K562 (cell line): ENCODE measurements around the gene ADPRH. TPM values are rescaled to one million over a fixed set of nuclear protein-coding genes. Genes with fewer than 3 reads are reported as not detected.

Source experiments
- ATAC-seq: fragments of 200-7000 bp; cut with Tn5 transposase; 3 replicates; pipeline ENCODE4 v1.9.1; 2020; ENCODE audit warnings: moderate library complexity
- BruUV-seq: library from RNA; stranded (reverse); fragments of 400-500 nt; replicated peaks from 2 replicates; lab custom pipeline; 2021; lab: Mats Ljungman, UMichigan
- CTCF ChIA-PET: fragments of 300-600 bp; formaldehyde crosslinking; extraction: SDS; loops from one replicate; lab custom pipeline; 2021; ENCODE audit warnings: low intra/inter-chr PET ratio; lab: Yijun Ruan, JAX
- POLR2A ChIA-PET: fragments of 300-600, 350-650 bp; sonication (Branson Sonifier 250); formaldehyde crosslinking; extraction: SDS; loops from one replicate; lab custom pipeline; 2021; ENCODE audit warnings: antibody characterized with exemption, inconsistent platforms; lab: Yijun Ruan, JAX
- DNase-seq, 4 experiments: peaks; one replicate each; pipeline versions ENCODE4 v3.0.0 to v3.0.0-alpha.2; 2011 to 2018; ENCODE audit warnings: low spot score in 3 of 4, mixed read lengths in 3 of 4; ENCODE audit errors: extremely low read depth in 1 of 4
- FAIRE-seq: peaks from 2 replicates; lab custom pipeline; 2011; peaks lifted over from hg19 to GRCh38; lab: Jason Lieb, UNC
- H2AFZ ChIP-seq: 2 replicates; pipeline ENCODE4 v1.6.0; 2011; ENCODE audit warnings: low read depth, low read length, control low read depth, inconsistent platforms
- H3K27ac ChIP-seq: fragments of 200-600 bp; 3 replicates; pipeline ENCODE4 v1.8.0; 2011; ENCODE audit warnings: low read depth, mild to moderate bottlenecking, control low read depth, inconsistent platforms, low read length, moderate library complexity, mixed read lengths; ENCODE audit errors: extremely low read depth
- H3K27me3 ChIP-seq, 2 experiments: fragments of 300-600 bp in 1 of 2; 2 replicates in 1 of 2; 3 replicates in 1 of 2; pipeline versions ENCODE4 v1.6.0 to v1.8.0; 2011; ENCODE audit warnings: inconsistent platforms in 2 of 2, low read length in 2 of 2, mild to moderate bottlenecking in 1 of 2, mixed read lengths in 1 of 2, moderate library complexity in 1 of 2; ENCODE audit not compliant: control insufficient read depth in 2 of 2, insufficient read depth in 2 of 2
- H3K36me3 ChIP-seq: fragments of 300-600 bp; 3 replicates; pipeline ENCODE4 v1.8.0; 2011; ENCODE audit warnings: mild to moderate bottlenecking, low read length, inconsistent platforms; ENCODE audit not compliant: control insufficient read depth, insufficient read depth
- H3K4me1 ChIP-seq, 2 experiments: fragments of 200-600 bp in 1 of 2; replicated peaks in 1 of 2; 2 replicates in 1 of 2; 3 replicates in 1 of 2; pipeline versions ENCODE4 v1.5.1 to v1.8.0; 2011; ENCODE audit warnings: inconsistent platforms in 2 of 2, low read length in 2 of 2, mild to moderate bottlenecking in 1 of 2, mixed read lengths in 1 of 2, moderate library complexity in 1 of 2; ENCODE audit not compliant: control insufficient read depth in 2 of 2, insufficient read depth in 2 of 2
- H3K4me2 ChIP-seq: 2 replicates; pipeline ENCODE4 v1.6.1; 2011; ENCODE audit warnings: low read length, control low read depth, inconsistent platforms, mixed read lengths; ENCODE audit not compliant: insufficient read depth
- H3K4me3 ChIP-seq: fragments of 200-600 bp; sonication (generic), shearing (Covaris generic); 2 replicates; pipeline ENCODE4 v1.5.1; 2016; ENCODE audit warnings: control low read depth, inconsistent platforms
- H3K79me2 ChIP-seq: fragments of 200-600 bp; 3 replicates; pipeline ENCODE4 v1.8.0; 2011; ENCODE audit warnings: low read length, inconsistent platforms; ENCODE audit not compliant: control insufficient read depth, insufficient read depth
- H3K9ac ChIP-seq, 2 experiments: 2 replicates each; pipeline versions ENCODE4 v1.6.0 to v1.6.1; 2011; ENCODE audit warnings: low read depth in 2 of 2, low read length in 2 of 2, control low read depth in 1 of 2, inconsistent platforms in 1 of 2, mild to moderate bottlenecking in 1 of 2, mixed read lengths in 1 of 2; ENCODE audit not compliant: insufficient read depth in 1 of 2
- H3K9me1 ChIP-seq: one replicate; pipeline ENCODE4 v1.6.0; 2011; ENCODE audit warnings: inconsistent platforms, mild to moderate bottlenecking, low read length, moderate library complexity; ENCODE audit not compliant: control insufficient read depth, insufficient read depth
- H3K9me3 ChIP-seq: replicated peaks from 2 replicates; pipeline ENCODE4 v1.5.1; 2011; ENCODE audit warnings: low read depth, low read length, inconsistent platforms; ENCODE audit not compliant: control insufficient read depth, insufficient read depth
- H4K20me1 ChIP-seq: replicated peaks from 2 replicates; pipeline ENCODE4 v1.6.1; 2011; ENCODE audit warnings: low read length, inconsistent platforms, mixed read lengths; ENCODE audit not compliant: control insufficient read depth, insufficient read depth
- BCL6 ChIP-seq: fragments of 250-450 bp; sonication (Bioruptor Pico); IDR thresholded peaks from 2 replicates; pipeline ENCODE4 v1.4.0; 2020
- CBFA2T3 ChIP-seq: fragments of 450-650 bp; IDR thresholded peaks from 2 replicates; pipeline ENCODE4 v1.6.1; 2017
- FOXA3 ChIP-seq, 2 experiments: fragments of 450-650 bp in 1 of 2; sonication (generic) in 1 of 2; formaldehyde crosslinking; IDR thresholded peaks in 1 of 2; conservative IDR thresholded peaks in 1 of 2; 2 replicates each; pipeline versions ENCODE4 v1.4.0 to v1.8.0; 2020 to 2022; ENCODE audit warnings: mild to moderate bottlenecking in 2 of 2, missing genetic modification reagents in 1 of 2
- HINFP ChIP-seq: fragments of 450-650 bp; conservative IDR thresholded peaks from 2 replicates; pipeline ENCODE4 v1.6.1; 2016; ENCODE audit warnings: missing genetic modification characterization, low read depth, mild to moderate bottlenecking, control low read depth, missing compliant biosample characterization
- PHF8 ChIP-seq: fragments of 200-600 bp; sonication (generic); IDR thresholded peaks from 2 replicates; pipeline ENCODE4 v1.6.1; 2012; ENCODE audit warnings: mixed run types, mild to moderate bottlenecking, inconsistent platforms, low read length, moderate library complexity, borderline replicate concordance
- RBM39 ChIP-seq: fragments of 200-400 bp; formaldehyde crosslinking; optimal IDR thresholded peaks from 2 replicates; pipeline ENCODE3; 2018; ENCODE audit warnings: low read depth, low read length
- RCOR1 ChIP-seq, 2 experiments: IDR thresholded peaks; 2 replicates each; pipeline ENCODE4 v1.6.1; 2012; ENCODE audit warnings: low read depth in 2 of 2, low read length in 2 of 2, borderline replicate concordance in 1 of 2, improper control_type of control experiment in 1 of 2
- RREB1 ChIP-seq: fragments of 250-450 bp; sonication (Bioruptor Pico); IDR thresholded peaks from 2 replicates; pipeline ENCODE4 v1.4.0; 2020
- SNIP1 ChIP-seq: fragments of 450-650 bp; IDR thresholded peaks from 2 replicates; pipeline ENCODE4 v1.7.1; 2017; ENCODE audit warnings: low read depth, mild to moderate bottlenecking
- SOX6 ChIP-seq: fragments of 450-650 bp; IDR thresholded peaks from 2 replicates; pipeline ENCODE4 v1.6.1; 2014; ENCODE audit warnings: mild to moderate bottlenecking
- SRSF7 ChIP-seq: fragments of 200-400 bp; formaldehyde crosslinking; optimal IDR thresholded peaks from 2 replicates; pipeline ENCODE3; 2017; ENCODE audit warnings: mild to moderate bottlenecking, low read depth, low read length
- TAF7 ChIP-seq: fragments of 450-650 bp; IDR thresholded peaks from 2 replicates; pipeline ENCODE4 v1.6.1; 2016; ENCODE audit warnings: missing genetic modification characterization, missing compliant biosample characterization
- ZBED1 ChIP-seq: IDR thresholded peaks from 2 replicates; pipeline ENCODE4 v1.6.1; 2014
- ZNF12 ChIP-seq: sonication (generic); formaldehyde crosslinking; IDR thresholded peaks from 2 replicates; pipeline ENCODE4 v1.4.0; 2020; ENCODE audit warnings: mild to moderate bottlenecking, missing genetic modification reagents
- ZNF76 ChIP-seq: fragments of 250-450 bp; sonication (Bioruptor Pico); IDR thresholded peaks from 2 replicates; pipeline ENCODE4 v1.4.0; 2020; ENCODE audit warnings: mild to moderate bottlenecking, moderate library complexity, borderline replicate concordance
- WGBS: fragments of 100-300 bp; shearing (Covaris generic); methylation state at CpG from one replicate; pipeline ENCODE4 v1.1.6; 2016; ENCODE audit warnings: low coverage, mixed read lengths; ENCODE audit not compliant: insufficient coverage; ENCODE audit errors: missing lambda C conversion rate; 5-methylcytosine and 5-hydroxymethylcytosine counted together
- in situ Hi-C: fragments of 300-500 bp; cut with MboI; formaldehyde crosslinking; loops from 4 replicates; pipeline ENCODE4 v1.15.0; 2018; ENCODE audit warnings: inconsistent platforms, mixed read lengths
- intact Hi-C: fragments of 100-400 bp; cut with micrococcal nuclease; formaldehyde crosslinking; loops from 2 replicates; pipeline ENCODE4 v1.14.2; 2022
- polyA plus RNA-seq, 8 experiments: library from polyadenylated mRNA; depleted of rRNA in 4 of 8; stranded (reverse) in 5 of 8; unstranded in 3 of 8; fragments of >200 nt; fragmentation: Nextera tagmentation in 2 of 8; fragmentation: Illumina TruSeq in 1 of 8; extraction: Ambion mirVana in 2 of 8; extraction: Trizol in 1 of 8; gene quantifications; 2 replicates each; pipeline versions ENCODE4 v1.2.1 to v1.2.3, GENCODE V29; 2011 to 2014; ENCODE audit warnings: inconsistent platforms in 1 of 8, missing spikeins in 1 of 8
- total RNA-seq, 7 experiments: library from RNA; depleted of rRNA in 6 of 7; stranded (reverse); fragments of >200 nt in 6 of 7; fragmentation: Illumina TruSeq in 2 of 7; extraction: Trizol in 2 of 7; gene quantifications; 2 replicates each; pipeline versions ENCODE4 v1.2.1 to v1.2.3, GENCODE V29; 2011 to 2021; ENCODE audit warnings: low replicate concordance in 1 of 7

The ADPRH gene
- total and polyA plus RNA-seq, 9 of the 15 experiments (the other 6 are each of a cell fraction or from before 2014, with no cell fraction given) = 0.01 to 1.4 (median 0.65) TPM

- Histone ChIP-seq H3K27ac (no peak overlapping the region), H3K79me2 (no peaks in the 10 kb centered on the region), H3K4me3 (no peak overlapping the region), H3K27me3 (no peaks in the 10 kb centered on the region), H3K4me2 (no peak overlapping the region), H4K20me1 (no peaks in the 10 kb centered on the region), H3K9me1 (no peaks in the 10 kb centered on the region), H3K4me1 (no peaks in the 10 kb centered on the region; a peak in 1 of 5 replicates), H3K36me3 (no peaks in the 10 kb centered on the region), H2AFZ (no peak overlapping the region), H3K9me3 (peaks cover 2% of the 10 kb centered on the region; the same call in 1 of the 2 replicates), H3K9ac (no peak overlapping the region)
- ATAC-seq = no peak
- DNase-seq = no peak
- intact Hi-C loops (no loop called here), in situ Hi-C loops (no loop called here)
- no peak for FAIRE-seq
- BruUV-seq = no TSS peak
- 37% methylated on average over 5 of the region's 6 CpGs for WGBS
- TF ChIP-seq BCL6 (CRISPR knock-in tag) (no peak), HINFP (tag) (no peak), SRSF7 (no peak), PHF8 (no peak), RBM39 (no peak), ZNF12 (no peak), SNIP1 (no peak), ZNF76 (CRISPR knock-in tag) (no peak), ZBED1 (no peak), TAF7 (tag) (no peak), FOXA3 (CRISPR knock-in tag; conservative IDR thresholded peaks at IDR 0.05 in 1 of 2, IDR thresholded peaks at IDR 0.05 in 1 of 2) (no peak), RREB1 (CRISPR knock-in tag) (no peak), CBFA2T3 (no peak), SOX6 (no peak), RCOR1 (IDR thresholded peaks at IDR 0.05; ENCODE audit: borderline replicate concordance in 1 of 2, low read depth in 2 of 2, low read length in 2 of 2) (no peak)
- ChIA-PET CTCF (no interaction called here), POLR2A (no interaction called here)
These were observed 9.9 kb downstream of the ADPRH start for GRCh38 chr3:119589102-119589773.
